Fibroblast of villous mesenchyme (primary cell): ENCODE results near the gene CTSF. TPM values are rescaled to one million over a fixed set of nuclear protein-coding genes. Genes with fewer than 3 reads are reported as not detected.
"Not testable (repeated sequence)": the region's sequence is repeated elsewhere in the genome, so short reads cannot be mapped to it uniquely, and the experiment has no call there.

Experiments used
- DNase-seq: peaks from one replicate; pipeline ENCODE4 v3.0.0-alpha.2; 2010; ENCODE audit warnings: low read depth
- H3K4me3 ChIP-seq: 2 replicates; pipeline ENCODE4 v1.5.1; 2011; ENCODE audit warnings: low read depth, mild to moderate bottlenecking, low read length
- total RNA-seq: library from RNA; depleted of rRNA; stranded (reverse); fragments of >200 nt; gene quantifications from 2 replicates; pipeline ENCODE4 v1.2.3, GENCODE V29; 2012
- TF ChIP-seq, protein P1 (sequence below): IDR thresholded peaks from 2 replicates; pipeline ENCODE4 v1.5.1; 2012; ENCODE audit warnings: low read depth, mild to moderate bottlenecking, low read length; ENCODE audit not compliant: insufficient read depth

The CTSF gene
- total RNA-seq, 1 donor = 9.9 TPM

DNA sequence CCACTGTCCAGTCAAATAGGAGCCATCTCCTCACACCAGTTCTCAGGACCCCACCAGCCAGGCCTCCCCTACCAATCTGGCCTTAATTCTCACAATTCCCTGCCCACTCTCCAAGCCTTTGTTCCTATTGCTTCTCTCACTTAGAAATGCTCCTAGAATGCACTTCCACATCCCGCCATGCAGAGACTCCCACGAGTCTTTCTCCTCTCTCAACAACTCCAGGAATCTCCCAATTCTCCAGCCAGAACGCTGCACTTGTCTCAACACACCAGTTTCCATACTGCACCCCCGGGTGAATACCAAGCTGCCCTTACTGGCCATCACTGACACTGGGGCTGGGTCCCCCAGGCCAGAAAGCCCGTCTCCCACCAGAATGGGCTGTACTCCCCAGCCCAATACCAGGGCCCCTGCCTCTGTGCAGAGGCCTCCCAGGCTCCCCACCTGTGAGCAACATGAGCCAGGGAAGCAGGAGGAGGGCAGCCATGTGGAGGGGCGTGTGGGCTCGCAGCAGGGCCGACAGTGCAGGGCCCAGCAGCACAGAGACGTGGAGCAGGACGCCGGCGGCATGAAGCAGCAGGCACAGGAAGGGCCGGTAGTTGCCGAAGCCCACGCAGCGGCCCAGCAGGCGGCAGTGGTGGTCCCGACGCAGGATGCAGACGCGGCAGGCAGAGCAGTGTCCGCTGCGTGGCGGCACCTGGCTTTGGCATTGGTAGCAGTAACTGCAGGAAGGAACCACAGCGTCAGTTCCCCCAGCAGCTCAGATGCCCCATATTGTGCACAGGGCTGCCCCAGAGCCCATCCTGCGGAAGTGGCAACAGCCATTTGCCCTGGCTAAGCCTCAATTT lies 24.9 kb downstream of the CTSF start:
- H3K4me3 ChIP-seq = no peak overlapping the region
- TF ChIP-seq, protein P1, sequence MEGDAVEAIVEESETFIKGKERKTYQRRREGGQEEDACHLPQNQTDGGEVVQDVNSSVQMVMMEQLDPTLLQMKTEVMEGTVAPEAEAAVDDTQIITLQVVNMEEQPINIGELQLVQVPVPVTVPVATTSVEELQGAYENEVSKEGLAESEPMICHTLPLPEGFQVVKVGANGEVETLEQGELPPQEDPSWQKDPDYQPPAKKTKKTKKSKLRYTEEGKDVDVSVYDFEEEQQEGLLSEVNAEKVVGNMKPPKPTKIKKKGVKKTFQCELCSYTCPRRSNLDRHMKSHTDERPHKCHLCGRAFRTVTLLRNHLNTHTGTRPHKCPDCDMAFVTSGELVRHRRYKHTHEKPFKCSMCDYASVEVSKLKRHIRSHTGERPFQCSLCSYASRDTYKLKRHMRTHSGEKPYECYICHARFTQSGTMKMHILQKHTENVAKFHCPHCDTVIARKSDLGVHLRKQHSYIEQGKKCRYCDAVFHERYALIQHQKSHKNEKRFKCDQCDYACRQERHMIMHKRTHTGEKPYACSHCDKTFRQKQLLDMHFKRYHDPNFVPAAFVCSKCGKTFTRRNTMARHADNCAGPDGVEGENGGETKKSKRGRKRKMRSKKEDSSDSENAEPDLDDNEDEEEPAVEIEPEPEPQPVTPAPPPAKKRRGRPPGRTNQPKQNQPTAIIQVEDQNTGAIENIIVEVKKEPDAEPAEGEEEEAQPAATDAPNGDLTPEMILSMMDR = peak; percentile 59
- peak; percentile 53 for DNase-seq

DNA sequence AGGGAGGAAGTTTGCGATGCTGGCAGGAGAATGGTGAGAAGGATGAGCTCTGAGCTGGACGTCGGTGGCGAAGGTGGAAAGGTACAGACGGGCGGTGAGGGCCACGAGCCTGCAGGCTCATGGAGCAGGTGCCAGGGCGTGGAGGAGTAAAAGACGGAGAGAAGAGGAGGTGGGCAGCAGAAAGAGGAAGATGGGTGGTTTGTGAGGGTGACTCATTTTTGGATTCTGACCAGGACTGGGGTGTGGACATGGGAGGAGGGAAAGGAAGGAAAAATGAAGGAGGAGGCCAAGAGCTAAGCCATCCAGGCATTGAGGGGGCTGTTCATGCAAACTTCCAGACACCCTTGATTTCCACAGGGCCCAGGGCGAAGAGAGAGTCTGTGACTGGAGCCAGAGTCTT lies 26.0 kb downstream of the CTSF start:
- H3K4me3 ChIP-seq = no peak overlapping the region
- no peak for DNase-seq
- TF ChIP-seq, protein P1 = no peak

DNA sequence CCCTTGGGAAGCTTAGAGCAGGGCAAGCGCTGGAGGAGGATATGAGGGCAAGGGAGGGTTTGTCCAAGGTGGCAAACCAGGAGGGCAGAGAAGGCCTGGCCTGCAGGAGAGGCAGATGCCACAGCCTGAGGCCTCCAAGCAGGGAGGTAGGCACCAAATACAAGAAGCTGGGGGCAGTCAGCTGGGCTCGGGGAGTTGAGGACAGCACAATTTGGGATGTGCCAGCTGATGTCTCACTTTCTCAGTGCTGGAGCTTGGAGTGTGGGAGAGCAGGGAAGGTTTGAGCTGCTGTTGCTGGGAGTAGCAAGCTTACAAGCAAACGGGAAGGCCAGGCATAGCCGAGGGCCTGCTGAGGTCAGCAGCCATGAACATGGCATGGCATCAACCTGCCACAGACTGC lies 26.5 kb downstream of the CTSF start:
- no peak overlapping the region for H3K4me3 ChIP-seq
- TF ChIP-seq, protein P1 = no peak
- DNase-seq = no peak

DNA sequence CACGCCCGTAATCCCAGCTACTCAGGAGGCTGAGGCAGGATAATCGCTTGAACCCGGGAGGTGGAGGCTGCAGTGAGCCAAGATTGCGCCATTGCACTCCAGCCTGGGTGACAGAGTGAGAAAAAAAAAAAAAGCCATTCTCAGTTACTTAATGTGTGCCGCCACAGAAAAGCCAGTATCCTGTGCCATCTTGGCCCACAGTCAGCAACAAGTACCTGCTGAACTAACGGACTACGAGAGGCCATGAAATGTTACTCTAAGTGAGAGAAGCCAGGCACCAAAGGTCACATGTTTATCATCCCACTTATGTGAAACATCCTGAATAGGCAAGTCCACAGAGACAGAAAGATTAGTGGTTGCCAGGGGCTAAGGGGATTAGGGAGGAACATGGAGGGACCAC lies 27.8 kb downstream of the CTSF start:
- DNase-seq = not testable (repeated sequence)

DNA sequence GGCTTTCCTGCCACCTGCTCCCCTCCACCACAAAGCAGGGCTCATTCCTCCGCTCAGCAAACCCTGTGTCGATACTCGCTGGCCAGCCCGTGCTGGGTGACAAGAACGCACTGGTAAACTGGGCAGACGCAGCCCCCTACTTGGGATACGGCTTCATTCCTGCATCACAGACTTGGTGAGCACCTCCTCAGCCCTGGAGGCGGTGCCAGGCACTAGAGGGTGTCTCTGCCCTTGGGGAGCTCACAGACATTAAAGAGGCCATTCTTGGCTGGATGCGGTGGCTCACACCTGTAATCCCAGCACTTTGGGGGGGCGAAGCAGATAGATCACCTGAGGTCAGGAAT lies 28.6 kb downstream of the CTSF start:
- TF ChIP-seq, protein P1 = no peak
- H3K4me3 ChIP-seq = no peak overlapping the region
- DNase-seq = no peak

More for the DNA sequence above, 27.8 kb downstream of the CTSF start:
- H3K4me3 ChIP-seq = not testable (repeated sequence)

DNA sequence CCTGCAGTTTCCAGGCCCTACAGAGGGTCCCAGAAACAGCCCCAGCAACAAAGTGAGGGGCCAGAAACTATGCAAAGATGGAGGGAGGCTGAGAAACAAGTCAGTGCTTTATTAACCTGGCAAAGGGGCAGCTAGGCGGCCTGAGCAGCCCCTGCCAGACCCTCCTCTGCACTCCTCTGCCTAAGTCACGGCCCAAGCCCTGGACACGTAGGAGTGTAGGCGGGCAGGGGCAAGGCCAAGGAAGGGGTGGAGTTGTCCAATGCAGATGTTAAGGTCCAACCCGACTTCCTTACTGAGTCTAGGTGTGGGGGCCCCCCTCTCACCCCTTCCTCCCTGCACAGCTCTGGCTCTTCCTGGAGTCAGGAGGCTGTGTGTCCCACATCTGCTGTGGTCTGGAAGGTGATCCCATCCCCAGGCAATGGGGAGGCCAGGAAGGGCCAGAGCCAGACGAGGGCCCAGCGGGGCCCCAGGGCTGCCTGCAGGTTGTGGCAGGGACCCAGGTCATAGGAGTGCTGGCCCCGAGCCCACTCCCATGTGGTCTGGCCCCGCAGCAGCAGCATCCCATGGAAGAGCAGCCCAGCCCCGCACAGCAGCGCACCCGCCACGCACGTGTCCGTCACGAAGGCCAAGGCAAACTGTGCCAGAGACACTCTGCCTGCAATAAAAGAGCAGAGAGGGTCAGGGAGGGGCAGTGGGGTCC lies 29.1 kb downstream of the CTSF start:
- H3K4me3 ChIP-seq = no peak overlapping the region
- TF ChIP-seq, protein P1 = no peak
- DNase-seq = no peak

DNA sequence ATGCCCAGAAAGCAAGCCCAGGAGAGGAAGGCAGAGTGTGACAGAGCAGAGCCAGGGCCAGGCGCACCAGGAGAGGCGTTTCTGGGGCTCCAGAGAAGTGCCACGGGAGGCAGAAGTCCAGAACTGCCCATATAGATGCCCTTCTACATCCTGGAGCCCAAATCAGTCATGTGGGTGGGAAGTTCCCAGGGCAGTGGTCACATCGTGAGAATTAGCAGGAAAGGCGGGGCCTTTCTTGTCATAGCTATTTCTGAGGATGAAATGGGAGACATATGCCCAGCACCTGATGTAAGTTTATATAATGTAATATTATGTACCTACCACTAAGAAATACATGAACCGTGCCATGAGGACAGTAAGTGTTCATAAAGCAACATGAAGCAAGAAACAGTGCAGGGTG lies 35.6 kb downstream of the CTSF start:
- TF ChIP-seq, protein P1 = no peak
- no peak for DNase-seq

More for the DNA sequence above, 35.6 kb downstream of the CTSF start:
- no peak overlapping the region for H3K4me3 ChIP-seq
